Measurements from ENCODE around the gene HOXA9.

DNA sequence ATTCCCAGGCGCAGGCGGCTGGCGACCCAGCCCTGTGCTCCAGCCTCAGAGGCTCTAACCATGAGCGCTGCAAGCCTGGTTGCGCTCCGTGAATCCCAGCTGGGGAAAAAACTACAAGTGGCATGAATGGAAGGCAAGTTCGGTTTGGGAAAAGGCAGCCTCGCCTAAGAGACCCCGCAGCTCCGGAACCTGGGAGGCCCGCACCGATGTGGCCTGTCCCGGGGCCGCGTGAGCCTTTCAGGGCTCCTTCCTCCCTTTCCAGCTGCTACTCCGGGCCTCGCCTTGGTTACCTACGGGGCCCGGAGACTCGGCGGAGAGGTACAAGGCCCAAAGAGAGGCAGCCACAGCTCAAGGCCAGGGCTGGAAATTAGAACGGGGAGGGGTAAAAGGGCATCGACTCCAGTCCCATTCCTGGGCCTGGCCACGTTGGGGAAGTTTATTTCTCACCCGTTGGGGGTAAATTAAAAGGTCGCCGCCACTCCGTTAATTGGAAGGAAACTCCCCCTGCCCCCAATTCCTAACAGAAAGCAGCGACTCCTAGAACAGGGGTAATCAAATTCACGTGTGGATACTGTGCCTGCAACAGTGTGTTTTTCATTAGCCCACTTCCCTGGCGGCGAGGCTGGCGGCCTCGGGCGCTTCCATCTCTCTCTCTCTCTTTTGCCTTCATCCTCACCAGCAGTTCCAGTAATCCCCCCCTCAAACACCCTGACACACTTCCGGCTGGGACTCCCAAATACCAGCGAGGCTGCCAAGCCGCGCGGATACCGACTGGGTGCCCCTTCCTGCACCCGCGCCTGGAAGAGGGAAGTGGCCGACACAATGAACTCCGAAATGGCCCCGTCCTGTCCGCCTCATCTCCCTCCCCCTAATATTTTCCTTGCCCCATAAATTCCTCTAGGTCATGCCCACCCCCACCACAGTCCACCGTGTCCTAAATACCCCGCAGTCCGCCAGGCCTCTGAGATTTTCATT is 1.5 kb upstream of the HOXA9 start:
- TF ChIP-seq CTCF (conservative IDR thresholded peaks at IDR 0.05 in 1 of 2, IDR thresholded peaks at IDR 0.05 in 1 of 2; ENCODE audit: extremely low read depth in 1 of 2, insufficient read depth in 1 of 2, low read depth in 1 of 2, low read length in 2 of 2): no peak
- no peak for TF ChIP-seq EZH2 (IDR thresholded peaks at IDR 0.05; ENCODE audit: borderline replicate concordance, low read length)

Measured in mammary epithelial cell (primary cell).